ENCODE data around the gene BPHL.

GRCh38 chr6:3186974-3187382, 68.5 kb downstream of the BPHL start:
- no peak for TF ChIP-seq POLR2A (IDR thresholded peaks at IDR 0.05)
- TF ChIP-seq, protein P1, sequence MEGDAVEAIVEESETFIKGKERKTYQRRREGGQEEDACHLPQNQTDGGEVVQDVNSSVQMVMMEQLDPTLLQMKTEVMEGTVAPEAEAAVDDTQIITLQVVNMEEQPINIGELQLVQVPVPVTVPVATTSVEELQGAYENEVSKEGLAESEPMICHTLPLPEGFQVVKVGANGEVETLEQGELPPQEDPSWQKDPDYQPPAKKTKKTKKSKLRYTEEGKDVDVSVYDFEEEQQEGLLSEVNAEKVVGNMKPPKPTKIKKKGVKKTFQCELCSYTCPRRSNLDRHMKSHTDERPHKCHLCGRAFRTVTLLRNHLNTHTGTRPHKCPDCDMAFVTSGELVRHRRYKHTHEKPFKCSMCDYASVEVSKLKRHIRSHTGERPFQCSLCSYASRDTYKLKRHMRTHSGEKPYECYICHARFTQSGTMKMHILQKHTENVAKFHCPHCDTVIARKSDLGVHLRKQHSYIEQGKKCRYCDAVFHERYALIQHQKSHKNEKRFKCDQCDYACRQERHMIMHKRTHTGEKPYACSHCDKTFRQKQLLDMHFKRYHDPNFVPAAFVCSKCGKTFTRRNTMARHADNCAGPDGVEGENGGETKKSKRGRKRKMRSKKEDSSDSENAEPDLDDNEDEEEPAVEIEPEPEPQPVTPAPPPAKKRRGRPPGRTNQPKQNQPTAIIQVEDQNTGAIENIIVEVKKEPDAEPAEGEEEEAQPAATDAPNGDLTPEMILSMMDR (IDR thresholded peaks at IDR 0.05): no peak

All from prostate gland (tissue), 2 donors.